ENCODE measurements around the gene PPDPF. TPM values are rescaled to one million over a fixed set of nuclear protein-coding genes. Genes with fewer than 3 reads are reported as not detected.

PPDPF gene
- total and polyA plus RNA-seq, 2 of the 8 experiments (the other 6 are each of a cell fraction or from before 2014, with no cell fraction given), result 30.5 to 138 TPM

DNA sequence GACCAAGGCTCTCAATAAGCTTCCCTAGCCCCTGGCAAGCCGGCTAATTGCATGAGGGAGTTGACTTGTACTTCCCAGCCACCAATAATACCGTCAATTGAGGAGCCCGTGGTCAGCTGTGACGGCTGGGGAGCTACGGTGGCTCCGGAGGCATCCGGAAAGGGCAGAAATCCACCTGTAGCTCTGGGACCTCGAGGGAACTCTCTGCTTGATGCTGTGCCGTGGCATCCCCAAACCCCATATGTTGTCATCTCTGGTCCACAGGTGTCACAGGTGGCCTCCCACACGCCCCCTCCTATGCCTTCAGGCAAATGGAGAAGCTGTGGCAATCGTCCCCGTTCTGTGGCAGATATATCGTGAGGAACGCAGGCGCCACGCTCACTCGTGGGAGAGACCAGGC, 42.6 kb upstream of the PPDPF start:
- Histone ChIP-seq H3K23me2 (ENCODE audit: low read depth, low read length) (no peaks in the 10 kb centered on the region), H2BK5ac (ENCODE audit: low read depth, low read length) (peak overlapping the region; percentile 71; the same call in 1 of the 2 replicates), H3K4me2 (ENCODE audit: insufficient read depth in 1 of 2, low read depth in 2 of 2, low read length in 2 of 2) (no peak overlapping the region), H3K36me3 (ENCODE audit: control insufficient read depth in 2 of 4, insufficient read depth in 4 of 4, low read length in 3 of 4) (no peaks in the 10 kb centered on the region), H3K79me2 (ENCODE audit: control insufficient read depth in 1 of 2, insufficient read depth in 2 of 2, low read length in 2 of 2) (no peaks in the 10 kb centered on the region), H3K27ac (ENCODE audit: low read depth, low read length) (no peak overlapping the region), H3K9me3 (ENCODE audit: insufficient read depth in 2 of 2, low read depth in 1 of 2, low read length in 1 of 2) (no peaks in the 10 kb centered on the region), H4K5ac (ENCODE audit: insufficient read length, low read depth, low read length) (no peak overlapping the region), H3K79me1 (ENCODE audit: low read depth, low read length) (no peaks in the 10 kb centered on the region), H2AK5ac (ENCODE audit: low read depth, low read length) (peak overlapping the region; percentile 53; the same call in 1 of the 2 replicates), H4K20me1 (replicated peaks in 1 of 2; ENCODE audit: control insufficient read depth in 1 of 2, insufficient read depth in 2 of 2, low read length in 2 of 2) (no peaks in the 10 kb centered on the region), H2BK12ac (ENCODE audit: low read depth, low read length) (peak overlapping the region; percentile 87; the same call in 1 of the 2 replicates), H4K8ac (ENCODE audit: extremely low read depth, insufficient read depth, low read length) (no peak overlapping the region), H2BK20ac (ENCODE audit: low read length) (peak overlapping the region; percentile 61; the same call in 1 of the 2 replicates), H3K23ac (ENCODE audit: insufficient read length) (no peak overlapping the region), H3K56ac (replicated peaks; ENCODE audit: insufficient read length, low read depth, low read length) (no peak overlapping the region), H3K18ac (ENCODE audit: extremely low read depth, low read length) (no peak overlapping the region), H2BK15ac (ENCODE audit: low read length) (no peak overlapping the region), H3K4me1 (replicated peaks in 1 of 4; ENCODE audit: control insufficient read depth in 3 of 4, insufficient read depth in 4 of 4, low read length in 3 of 4) (peaks cover 0 to 25% (median 12%) of the 10 kb centered on the region in 4 experiments; a peak in 5 of 7 replicates), H2AFZ (ENCODE audit: low read length) (no peak overlapping the region), H3K14ac (ENCODE audit: insufficient read length) (no peak overlapping the region), H3K27me3 (replicated peaks in 1 of 4; ENCODE audit: control insufficient read depth in 3 of 4, extremely low read depth in 1 of 4, insufficient read depth in 3 of 4, low read length in 3 of 4) (peaks cover 0 to 16% (median 5%) of the 10 kb centered on the region in 4 experiments; a peak in 4 of 7 replicates), H3K4ac (replicated peaks; ENCODE audit: insufficient read length, low read depth, low read length) (peak overlapping the region; percentile 32), H3K4me3 (ENCODE audit: extremely low read depth in 1 of 4, insufficient read depth in 2 of 4, low read depth in 3 of 4, low read length in 4 of 4) (no peak overlapping the region), H4K91ac (replicated peaks; ENCODE audit: insufficient read length, low read length) (no peak overlapping the region), H3K9ac (replicated peaks in 1 of 4; ENCODE audit: extremely low read depth in 1 of 4, low read depth in 3 of 4, low read length in 3 of 4) (no peak overlapping the region), H2BK120ac (replicated peaks; ENCODE audit: low read depth, low read length) (no peak overlapping the region)
- TF ChIP-seq RNF2 (IDR thresholded peaks at IDR 0.05; ENCODE audit: borderline replicate concordance, low read depth, low read length, missing control alignments, poor library complexity, severe bottlenecking) (no peak), GTF2F1 (IDR thresholded peaks at IDR 0.05; ENCODE audit: borderline replicate concordance, low read depth, low read length) (no peak), CTBP2 (IDR thresholded peaks at IDR 0.05; ENCODE audit: borderline replicate concordance, insufficient read depth, insufficient read length, low read length) (no peak), TAF7 (optimal IDR thresholded peaks at IDR 0.05; ENCODE audit: borderline replicate concordance, low read depth, low read length) (no peak), CEBPB (IDR thresholded peaks at IDR 0.05; ENCODE audit: low read depth, low read length) (no peak), RXRA (IDR thresholded peaks at IDR 0.05; ENCODE audit: insufficient read depth, low read depth, low read length) (no peak), MAFK (IDR thresholded peaks at IDR 0.05; ENCODE audit: low read depth, low read length) (no peak), KDM1A (IDR thresholded peaks at IDR 0.05; ENCODE audit: borderline replicate concordance, low read length) (no peak), HDAC6 (IDR thresholded peaks at IDR 0.05; ENCODE audit: low read depth, low read length) (no peak), NANOG (IDR thresholded peaks at IDR 0.05; ENCODE audit: insufficient read depth, low read depth, low read length, poor library complexity, severe bottlenecking) (no peak), SRF (IDR thresholded peaks at IDR 0.05; ENCODE audit: low read depth, low read length) (no peak), KDM5A (IDR thresholded peaks at IDR 0.05; ENCODE audit: low read length) (no peak)
- FAIRE-seq, result no peak
- no peak for DNase-seq (ENCODE audit: low read depth in 1 of 2, low spot score in 2 of 2)
- ChIA-PET POLR2A (ENCODE audit: partially characterized antibody) (interaction anchor here (0.7 to 3.1 kb wide), 5 partner anchors 9 to 392 kb away, joined by 3 to 10 read pairs (median 7); partner anchors contain the start of gene PPDPF), CTCF (ENCODE audit: partially characterized antibody) (interaction anchor here (0.6 to 3.1 kb wide), 16 partner anchors 10 to 272 kb away, joined by 3 to 15 read pairs (median 4); no protein-coding TSS in a partner anchor)
- 90% methylated on average over 17 of the region's 17 CpGs; no CpG with 5 or more reads in 1 of the 2 experiments for WGBS, 2 experiments (ENCODE audit: extremely low coverage in 1 of 2, insufficient coverage in 1 of 2, insufficient read length in 1 of 2, insufficient replicate concordance in 2 of 2, low coverage in 1 of 2, low lambda C conversion rate in 2 of 2, missing lambda C conversion rate in 1 of 2)

All from H1 (cell line).